Prostate gland (tissue), 2 donors: Measurements from ENCODE around the gene BRICD5. TPM values are rescaled to one million over a fixed set of nuclear protein-coding genes. Genes with fewer than 3 reads are reported as not detected.

Experiments
- DNase-seq: peaks from one replicate; pipeline ENCODE4 v3.0.0-alpha.2; 2019; ENCODE audit warnings: low spot score
- H3K27ac ChIP-seq, 2 donors: fragments of 200-600 bp; sonication (generic); 2 replicates each; pipeline ENCODE4 v1.5.1; 2017 to 2019
- H3K27me3 ChIP-seq: fragments of 200-600 bp; sonication (generic); replicated peaks from 2 replicates; pipeline ENCODE4 v1.5.1; 2019; ENCODE audit not compliant: insufficient read depth
- H3K36me3 ChIP-seq, 2 donors: fragments of 200-600 bp; sonication (generic); 1 replicate in 1 of 2; 2 replicates in 1 of 2; pipeline versions ENCODE4 v1.5.1 to v1.8.1; 2017 to 2019
- H3K4me1 ChIP-seq: fragments of 200-600 bp; sonication (generic); replicated peaks from 2 replicates; pipeline ENCODE4 v1.5.1; 2019
- H3K4me3 ChIP-seq, 2 donors: fragments of 200-600 bp; sonication (generic); 2 replicates each; pipeline ENCODE4 v1.5.1; 2017 to 2019
- H3K9me3 ChIP-seq: fragments of 200-600 bp; sonication (generic); 2 replicates; pipeline ENCODE4 v1.5.1; 2017
- CTCF ChIP-seq, 4 experiments: fragments of 200-600 bp in 2 of 4; fragments of 450-650 bp in 2 of 4; sonication (generic) in 2 of 4; IDR thresholded peaks; 1 replicate in 3 of 4; 2 replicates in 1 of 4; pipeline ENCODE4 v1.5.1; 2016 to 2019; ENCODE audit warnings: antibody characterized with exemption in 4 of 4, mild to moderate bottlenecking in 2 of 4, moderate library complexity in 2 of 4
- POLR2A ChIP-seq: fragments of 450-650 bp; IDR thresholded peaks from one replicate; pipeline ENCODE4 v1.6.1; 2016; ENCODE audit warnings: antibody characterized with exemption, mild to moderate bottlenecking
- POLR2AphosphoS5 ChIP-seq: sonication (generic); formaldehyde crosslinking; IDR thresholded peaks from one replicate; pipeline ENCODE4 v1.6.1; 2017; ENCODE audit warnings: antibody characterized with exemption
- WGBS: methylation state at CpG from one replicate; pipeline ENCODE4 v1.1.5; 2018; 5-methylcytosine and 5-hydroxymethylcytosine counted together
- intact Hi-C: fragments of 100-400 bp; cut with DNase I; formaldehyde crosslinking; loops from one replicate; pipeline ENCODE4 v1.14.2; 2022
- total RNA-seq, 2 donors: library from RNA; depleted of rRNA; stranded (reverse); fragments of >200 nt; gene quantifications; one replicate each; pipeline ENCODE4 v1.1.0, GENCODE V29; 2016

The BRICD5 gene
- total RNA-seq, 2 donors from 2014 or later: 18.4 to 26.2 TPM

- no peak for DNase-seq
- TF ChIP-seq CTCF (IDR thresholded peaks at IDR 0.05): no peak
- H3K27ac ChIP-seq: no peak overlapping the region
- no peaks in the 10 kb centered on the region for H3K27me3 ChIP-seq
- H3K36me3 ChIP-seq: no peaks in the 10 kb centered on the region
- no peak overlapping the region for H3K4me3 ChIP-seq
- intact Hi-C loops: no loop called here
- H3K4me1 ChIP-seq: no peaks in the 10 kb centered on the region
- 79% methylated on average over 23 of the region's 25 CpGs for WGBS
- no peaks in the 10 kb centered on the region for H3K9me3 ChIP-seq
Measured at GRCh38 chr16:2190659-2191445, 19.8 kb downstream of the BRICD5 start.

GRCh38 chr16:2190002-2190658, 20.5 kb downstream of the BRICD5 start:
- intact Hi-C loops: no loop called here
- WGBS: 84% methylated on average over 22 of the region's 24 CpGs

GRCh38 chr16:2189252-2189893, 21.3 kb downstream of the BRICD5 start:
- Histone ChIP-seq H3K27me3 (no peaks in the 10 kb centered on the region), H3K4me3 (no peak overlapping the region), H3K4me1 (no peaks in the 10 kb centered on the region), H3K9me3 (no peaks in the 10 kb centered on the region), H3K27ac (no peak overlapping the region), H3K36me3 (no peaks in the 10 kb centered on the region)
- no peak for TF ChIP-seq CTCF (IDR thresholded peaks at IDR 0.05)
- TF ChIP-seq POLR2AphosphoS5: no peak
- no peak for TF ChIP-seq POLR2A
- no peak for DNase-seq
- intact Hi-C loops: no loop called here
- WGBS: 95% methylated on average over 25 of the region's 25 CpGs

More at GRCh38 chr16:2190002-2190658, 20.5 kb downstream of the BRICD5 start:
- no peak for DNase-seq
- Histone ChIP-seq H3K27ac (no peak overlapping the region), H3K4me1 (no peaks in the 10 kb centered on the region), H3K36me3 (no peaks in the 10 kb centered on the region), H3K27me3 (no peaks in the 10 kb centered on the region), H3K4me3 (no peak overlapping the region), H3K9me3 (no peaks in the 10 kb centered on the region)
- TF ChIP-seq POLR2A: no peak
- TF ChIP-seq POLR2AphosphoS5: no peak
- TF ChIP-seq CTCF (IDR thresholded peaks at IDR 0.05): no peak

GRCh38 chr16:2188395-2188794, 22.3 kb downstream of the BRICD5 start:
- Histone ChIP-seq H3K36me3 (no peaks in the 10 kb centered on the region), H3K27ac (no peak overlapping the region), H3K4me3 (no peak overlapping the region), H3K9me3 (no peaks in the 10 kb centered on the region), H3K4me1 (no peaks in the 10 kb centered on the region), H3K27me3 (no peaks in the 10 kb centered on the region)
- no peak for DNase-seq
- WGBS: 98% methylated on average over 8 of the region's 8 CpGs
- intact Hi-C loops: no loop called here
- no peak for TF ChIP-seq CTCF (IDR thresholded peaks at IDR 0.05)
- no peak for TF ChIP-seq POLR2AphosphoS5
- TF ChIP-seq POLR2A: no peak
